Gastroesophageal sphincter (tissue), 3 donors: Measurements from ENCODE around the gene PDE2A.

Experiments used
- CTCF ChIP-seq, 4 experiments: fragments of 200-600 bp in 2 of 4; fragments of 450-650 bp in 2 of 4; sonication (generic) in 1 of 4; IDR thresholded peaks; one replicate each; pipeline ENCODE4 v1.5.1; 2017 to 2019; ENCODE audit warnings: antibody characterized with exemption in 4 of 4, mild to moderate bottlenecking in 2 of 4, moderate library complexity in 2 of 4
- POLR2AphosphoS5 ChIP-seq: sonication (generic); formaldehyde crosslinking; IDR thresholded peaks from one replicate; pipeline ENCODE4 v1.6.1; 2017; ENCODE audit warnings: antibody characterized with exemption

- TF ChIP-seq CTCF (IDR thresholded peaks at IDR 0.05): no peak
- TF ChIP-seq POLR2AphosphoS5: no peak
These were observed 125.8 kb downstream of the PDE2A start for GRCh38 chr11:72548463-72548862.
